ENCODE measurements around the gene STX18. TPM values are rescaled to one million over a fixed set of nuclear protein-coding genes. Genes with fewer than 3 reads are reported as not detected.

Gene STX18
- total and polyA plus RNA-seq, 2 experiments from 2014 or later, result 15.9 to 18.1 TPM

- H3K4me1 ChIP-seq (ENCODE audit: insufficient read depth), result no peaks in the 10 kb centered on the region
- H3K9me2 ChIP-seq (ENCODE audit: insufficient read depth), result no peaks in the 10 kb centered on the region
- peak overlapping the region; percentile 5; the same call in 1 of the 2 replicates for H3K27ac Mint-ChIP-seq
- H3K27me3 Mint-ChIP-seq (ENCODE audit: insufficient read depth, low read depth, poor library complexity), result peaks cover 7% of the 10 kb centered on the region
- no peak overlapping the region for H3K4me2 ChIP-seq
- no peaks in the 10 kb centered on the region for H3K36me3 ChIP-seq (ENCODE audit: insufficient read depth)
- no peak overlapping the region for H2AFZ ChIP-seq
- no peaks in the 10 kb centered on the region for H3K79me2 ChIP-seq (replicated peaks; ENCODE audit: insufficient read depth)
- peaks cover 9% of the 10 kb centered on the region; the same call in 2 of the 3 replicates for H3K4me1 Mint-ChIP-seq
- peaks cover 2% of the 10 kb centered on the region; the same call in 2 of the 3 replicates for H3K9me3 Mint-ChIP-seq
- DNase-seq (ENCODE audit: low spot score) (no peak), ATAC-seq (no peak)
- H3K4me3 Mint-ChIP-seq, result no peak overlapping the region
- H3K4me3 ChIP-seq, result no peak overlapping the region
- no peaks in the 10 kb centered on the region for H3K27me3 ChIP-seq (ENCODE audit: insufficient read depth)
- H3K36me3 Mint-ChIP-seq (ENCODE audit: low read depth), result peaks cover 28% of the 10 kb centered on the region
- H4K20me1 ChIP-seq (replicated peaks; ENCODE audit: insufficient read depth), result no peaks in the 10 kb centered on the region
- no peak overlapping the region for H3K27ac ChIP-seq (ENCODE audit: low read depth)
- no peak for TF ChIP-seq ZNF331 (CRISPR knock-in tag; IDR thresholded peaks at IDR 0.05; ENCODE audit: low read depth)
- TF ChIP-seq ZNF114 (CRISPR knock-in tag; IDR thresholded peaks at IDR 0.05), result no peak
- TF ChIP-seq EZH2phosphoT487 (IDR thresholded peaks at IDR 0.05; ENCODE audit: unreplicated experiment), result no peak
- no peak for TF ChIP-seq REST (IDR thresholded peaks at IDR 0.05; ENCODE audit: unreplicated experiment)
- no peak for TF ChIP-seq NANOG (IDR thresholded peaks at IDR 0.05; ENCODE audit: borderline replicate concordance)
- no peak for TF ChIP-seq ETS1 (IDR thresholded peaks at IDR 0.05)
- no peak for TF ChIP-seq CREB1 (CRISPR knock-in tag; IDR thresholded peaks at IDR 0.05; ENCODE audit: low read depth)
- TF ChIP-seq STAT1 (IDR thresholded peaks at IDR 0.05; ENCODE audit: unreplicated experiment), result no peak
- no peak for TF ChIP-seq POLR2AphosphoS5 (IDR thresholded peaks at IDR 0.05; ENCODE audit: low read depth)
- TF ChIP-seq CTCF (conservative IDR thresholded peaks at IDR 0.05; ENCODE audit: low read depth in 2 of 2), result no peak
- TF ChIP-seq ZNF462 (CRISPR knock-in tag; IDR thresholded peaks at IDR 0.05), result no peak
- no peak for TF ChIP-seq EZH2 (IDR thresholded peaks at IDR 0.05; ENCODE audit: low read depth, unreplicated experiment)
- no peak for TF ChIP-seq JUNB (IDR thresholded peaks at IDR 0.05; ENCODE audit: unreplicated experiment)
- H3F3A ChIP-seq (replicated peaks; ENCODE audit: low read depth), result no peaks in the 10 kb centered on the region
These were observed 129.0 kb downstream of the STX18 start for GRCh38 chr4:4412641-4413372.
